OCI-LY1 (cell line): Measurements from ENCODE around the gene TTC27.

ENCODE experiments used
- H2AFZ ChIP-seq: fragments of 200-600 bp; sonication (generic), shearing (Covaris generic); 2 replicates; pipeline ENCODE4 v1.6.0; 2014; ENCODE audit warnings: antibody characterized with exemption, mild to moderate bottlenecking, low read length
- H3F3A ChIP-seq: fragments of 200-600 bp; sonication (generic), shearing (Covaris generic); 2 replicates; pipeline ENCODE4 v1.6.0; 2014; ENCODE audit warnings: mild to moderate bottlenecking, antibody characterized with exemption, low read length, moderate library complexity; ENCODE audit not compliant: insufficient read depth
- H3K27ac ChIP-seq: fragments of 200-600 bp; sonication (generic); 2 replicates; pipeline ENCODE4 v1.5.1; 2014; ENCODE audit warnings: low read length, mixed run types, mild to moderate bottlenecking, low read depth; ENCODE audit not compliant: poor library complexity, severe bottlenecking
- H3K27me3 ChIP-seq: fragments of 200-600 bp; sonication (generic); 2 replicates; pipeline ENCODE4 v1.6.0; 2014; ENCODE audit warnings: antibody characterized with exemption, mild to moderate bottlenecking, low read length, moderate library complexity; ENCODE audit not compliant: insufficient read depth
- H3K36me3 ChIP-seq: fragments of 200-600 bp; sonication (generic); 2 replicates; pipeline ENCODE4 v1.6.1; 2014; ENCODE audit warnings: mild to moderate bottlenecking, antibody characterized with exemption, low read length, moderate library complexity, mixed read lengths; ENCODE audit not compliant: insufficient read depth
- H3K4me1 ChIP-seq: fragments of 200-600 bp; sonication (generic); 2 replicates; pipeline ENCODE4 v1.5.1; 2014; ENCODE audit warnings: mild to moderate bottlenecking, low read length, moderate library complexity; ENCODE audit not compliant: insufficient read depth, severe bottlenecking
- H3K4me2 ChIP-seq: fragments of 200-600 bp; sonication (generic), shearing (Covaris generic); 2 replicates; pipeline ENCODE4 v1.6.1; 2014; ENCODE audit warnings: low read length
- H3K4me3 ChIP-seq: fragments of 200-600 bp; sonication (generic); 2 replicates; pipeline ENCODE4 v1.5.1; 2014; ENCODE audit warnings: low read length, low read depth, mild to moderate bottlenecking, mixed read lengths; ENCODE audit not compliant: poor library complexity, severe bottlenecking
- H3K79me2 ChIP-seq: fragments of 200-600 bp; shearing (Covaris generic); 2 replicates; pipeline ENCODE4 v1.6.1; 2016; ENCODE audit warnings: mixed run types, low read length, mixed read lengths; ENCODE audit not compliant: insufficient read depth
- H3K9ac ChIP-seq: fragments of 200-600 bp; sonication (generic), shearing (Covaris generic); 2 replicates; pipeline ENCODE4 v1.6.1; 2014; ENCODE audit warnings: mild to moderate bottlenecking, low read length, mixed read lengths
- H3K9me2 ChIP-seq: fragments of 200-600 bp; sonication (generic), shearing (Covaris generic); 2 replicates; pipeline ENCODE4 v1.6.1; 2014; ENCODE audit warnings: low read depth, mild to moderate bottlenecking, low read length, mixed read lengths
- H3K9me3 ChIP-seq: fragments of 200-600 bp; shearing (Covaris generic); 2 replicates; pipeline ENCODE4 v1.6.1; 2014; ENCODE audit warnings: low read length, mixed read lengths
- H4K20me1 ChIP-seq: fragments of 200-600 bp; sonication (generic), shearing (Covaris generic); 2 replicates; pipeline ENCODE4 v1.6.0; 2016; ENCODE audit warnings: mild to moderate bottlenecking, low read length; ENCODE audit not compliant: insufficient read depth
- EZH2 ChIP-seq: fragments of 200-600 bp; sonication (generic), shearing (Covaris generic); IDR thresholded peaks from 2 replicates; pipeline ENCODE4 v1.8.0; 2017; ENCODE audit warnings: borderline replicate concordance, mixed run types, mild to moderate bottlenecking, antibody characterized with exemption, low read length, moderate library complexity, mixed read lengths
- TF ChIP-seq, protein P1 (sequence below): fragments of 200-600 bp; sonication (generic), shearing (Covaris generic); IDR thresholded peaks from 2 replicates; pipeline ENCODE4 v1.5.1; 2017; ENCODE audit warnings: mild to moderate bottlenecking, antibody characterized with exemption, low read length, moderate library complexity, mixed read lengths

TTC27 gene

DNA sequence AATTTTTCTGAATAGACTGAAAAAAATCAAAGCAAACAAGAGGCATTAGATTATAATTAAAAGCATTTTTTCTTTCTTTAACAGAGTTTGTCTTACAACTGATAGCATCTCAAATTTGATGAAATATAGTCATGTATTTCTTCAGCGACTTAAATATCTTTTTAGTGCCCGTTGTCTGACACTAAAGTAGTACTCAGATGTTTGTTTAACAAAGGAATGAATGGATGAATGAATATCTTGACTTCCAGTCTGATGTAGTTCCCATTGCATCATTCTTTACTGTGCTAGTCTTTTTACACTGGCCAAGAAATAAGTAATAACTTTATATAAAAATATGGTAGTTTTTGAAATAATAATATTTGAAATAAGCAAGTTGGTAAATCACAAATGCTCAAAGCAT, 111.1 kb downstream of the TTC27 start:
- no peaks in the 10 kb centered on the region for H3K9me2 ChIP-seq
- H3K27ac ChIP-seq = no peak overlapping the region
- H3F3A ChIP-seq = no peaks in the 10 kb centered on the region
- no peak overlapping the region for H3K4me3 ChIP-seq
- H3K4me1 ChIP-seq = no peaks in the 10 kb centered on the region
- H4K20me1 ChIP-seq = no peaks in the 10 kb centered on the region
- H3K27me3 ChIP-seq = no peaks in the 10 kb centered on the region
- no peak overlapping the region for H2AFZ ChIP-seq
- H3K36me3 ChIP-seq = peaks cover 32% of the 10 kb centered on the region
- no peak overlapping the region for H3K4me2 ChIP-seq
- TF ChIP-seq EZH2 = no peak
- TF ChIP-seq, protein P1, sequence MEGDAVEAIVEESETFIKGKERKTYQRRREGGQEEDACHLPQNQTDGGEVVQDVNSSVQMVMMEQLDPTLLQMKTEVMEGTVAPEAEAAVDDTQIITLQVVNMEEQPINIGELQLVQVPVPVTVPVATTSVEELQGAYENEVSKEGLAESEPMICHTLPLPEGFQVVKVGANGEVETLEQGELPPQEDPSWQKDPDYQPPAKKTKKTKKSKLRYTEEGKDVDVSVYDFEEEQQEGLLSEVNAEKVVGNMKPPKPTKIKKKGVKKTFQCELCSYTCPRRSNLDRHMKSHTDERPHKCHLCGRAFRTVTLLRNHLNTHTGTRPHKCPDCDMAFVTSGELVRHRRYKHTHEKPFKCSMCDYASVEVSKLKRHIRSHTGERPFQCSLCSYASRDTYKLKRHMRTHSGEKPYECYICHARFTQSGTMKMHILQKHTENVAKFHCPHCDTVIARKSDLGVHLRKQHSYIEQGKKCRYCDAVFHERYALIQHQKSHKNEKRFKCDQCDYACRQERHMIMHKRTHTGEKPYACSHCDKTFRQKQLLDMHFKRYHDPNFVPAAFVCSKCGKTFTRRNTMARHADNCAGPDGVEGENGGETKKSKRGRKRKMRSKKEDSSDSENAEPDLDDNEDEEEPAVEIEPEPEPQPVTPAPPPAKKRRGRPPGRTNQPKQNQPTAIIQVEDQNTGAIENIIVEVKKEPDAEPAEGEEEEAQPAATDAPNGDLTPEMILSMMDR = no peak
- H3K79me2 ChIP-seq = no peaks in the 10 kb centered on the region
- no peaks in the 10 kb centered on the region for H3K9me3 ChIP-seq
- H3K9ac ChIP-seq = no peak overlapping the region

DNA sequence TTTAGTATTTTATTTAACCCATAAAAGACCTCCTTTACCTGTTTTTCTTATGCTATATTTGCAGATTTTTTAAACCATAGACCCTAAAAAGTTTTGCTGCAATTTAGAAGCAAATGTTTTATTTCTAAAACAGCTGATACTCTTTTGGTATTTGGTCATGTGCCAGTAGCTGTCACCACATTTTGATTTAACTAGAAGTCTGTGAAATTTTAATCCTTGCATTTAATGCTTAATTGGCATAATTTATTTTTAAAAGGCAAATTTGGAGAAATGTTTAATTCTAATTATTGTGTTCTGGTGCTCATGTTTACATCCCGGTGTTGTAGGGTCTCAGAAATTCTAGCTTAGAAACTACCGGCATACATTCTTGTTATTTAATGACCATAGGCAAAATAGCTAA, 111.8 kb downstream of the TTC27 start:
- no peaks in the 10 kb centered on the region for H3K4me1 ChIP-seq
- H3F3A ChIP-seq = no peaks in the 10 kb centered on the region
- H3K27ac ChIP-seq = no peak overlapping the region
- peaks cover 29% of the 10 kb centered on the region for H3K36me3 ChIP-seq
- H3K9me2 ChIP-seq = no peaks in the 10 kb centered on the region
- H3K27me3 ChIP-seq = no peaks in the 10 kb centered on the region
- no peaks in the 10 kb centered on the region for H4K20me1 ChIP-seq
- no peaks in the 10 kb centered on the region for H3K9me3 ChIP-seq
- no peak for TF ChIP-seq EZH2
- TF ChIP-seq, protein P1 = no peak
- no peaks in the 10 kb centered on the region for H3K79me2 ChIP-seq
- H3K4me3 ChIP-seq = no peak overlapping the region
- H3K9ac ChIP-seq = no peak overlapping the region
- no peak overlapping the region for H2AFZ ChIP-seq
- H3K4me2 ChIP-seq = no peak overlapping the region

DNA sequence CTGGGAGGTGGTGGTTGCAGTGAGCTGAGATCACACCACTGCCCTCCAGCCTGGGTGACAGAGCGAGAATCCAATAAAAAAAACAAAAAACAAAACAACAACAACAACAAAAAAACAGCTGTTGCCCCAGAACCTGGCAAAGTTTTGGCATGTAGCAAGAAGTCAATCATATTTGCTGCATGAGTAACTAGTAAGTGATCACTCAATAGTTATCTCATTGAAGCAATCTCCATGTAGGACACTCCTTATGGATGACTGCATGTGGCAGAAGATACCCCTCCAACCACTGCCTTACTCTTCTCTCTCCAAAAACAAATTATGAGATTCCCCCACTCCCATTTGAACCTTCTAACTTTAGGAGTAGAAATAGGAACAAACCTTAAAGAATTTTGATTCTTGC, 113.7 kb downstream of the TTC27 start:
- Histone ChIP-seq H3K27ac (no peak overlapping the region), H3K9me2 (no peaks in the 10 kb centered on the region), H3K4me3 (no peak overlapping the region), H2AFZ (no peak overlapping the region), H3K4me1 (no peaks in the 10 kb centered on the region), H3K4me2 (no peak overlapping the region), H3K9me3 (no peaks in the 10 kb centered on the region), H3F3A (no peaks in the 10 kb centered on the region), H3K27me3 (no peaks in the 10 kb centered on the region), H3K36me3 (peaks cover 27% of the 10 kb centered on the region), H3K9ac (no peak overlapping the region), H3K79me2 (no peaks in the 10 kb centered on the region), H4K20me1 (no peaks in the 10 kb centered on the region)
- TF ChIP-seq, protein P1 = no peak
- TF ChIP-seq EZH2 = no peak
